HCT116 (cell line): ENCODE measurements around the gene HOXD10. TPM values are rescaled to one million over a fixed set of nuclear protein-coding genes. Genes with fewer than 3 reads are reported as not detected.

Experiments
- ATAC-seq: fragments of 200-7000 bp; cut with Tn5 transposase; 2 replicates; pipeline ENCODE4 v1.9.1; 2020; ENCODE audit warnings: mild to moderate bottlenecking, moderate library complexity
- BruUV-seq: library from RNA; stranded (reverse); fragments of 400-500 nt; replicated peaks from 2 replicates; lab custom pipeline; 2021; lab: Mats Ljungman, UMichigan
- CTCF ChIA-PET: fragments of 300-600 bp; sonication (Branson Sonifier 250); formaldehyde crosslinking; loops from one replicate; lab custom pipeline; 2021; ENCODE audit warnings: antibody characterized with exemption; lab: Charles Lee
- POLR2A ChIA-PET: fragments of 300-600, 350-600 bp; sonication (Branson Sonifier 250); formaldehyde crosslinking; loops from one replicate; lab custom pipeline; 2021; ENCODE audit warnings: antibody characterized with exemption; lab: Charles Lee
- RAD21 ChIA-PET, 2 experiments: fragments of 300-600 bp; sonication (Branson Sonifier 250); formaldehyde crosslinking; loops; one replicate each; lab custom pipeline; 2023; ENCODE audit warnings: low total read pairs in 2 of 2; ENCODE audit not compliant: uncharacterized antibody in 2 of 2, unreplicated experiment in 2 of 2, low non-redundant PET in 1 of 2; lab: Charles Lee
- DNase-seq: peaks from one replicate; pipeline ENCODE4 v3.0.0-alpha.2; 2010; ENCODE audit warnings: low read depth, low spot score
- H2AFZ ChIP-seq: fragments of 200-600 bp; shearing (Covaris generic), sonication (generic); 2 replicates; pipeline ENCODE4 v1.6.1; 2017; ENCODE audit warnings: low read depth, mixed run types, mixed read lengths, antibody characterized with exemption, low read length; ENCODE audit not compliant: poor library complexity, severe bottlenecking
- H3K27ac ChIP-seq: 2 replicates; pipeline ENCODE4 v1.5.1; 2012; ENCODE audit warnings: low read depth, low read length
- H3K27me3 ChIP-seq: fragments of 200-600 bp; sonication (generic); 2 replicates; pipeline ENCODE4 v1.6.1; 2016; ENCODE audit warnings: mixed run types, low read length, mixed read lengths; ENCODE audit not compliant: insufficient read depth
- H3K36me3 ChIP-seq, 2 experiments: fragments of 200-500 bp in 1 of 2; fragments of 200-600 bp in 1 of 2; sonication (Bioruptor generic) in 1 of 2; sonication (generic) in 1 of 2; 2 replicates each; pipeline versions ENCODE4 v1.5.1 to v1.6.1; 2014 to 2016; ENCODE audit warnings: low read length in 2 of 2, inconsistent platforms in 1 of 2, mixed read lengths in 1 of 2, mixed run types in 1 of 2; ENCODE audit not compliant: insufficient read depth in 2 of 2, control insufficient read depth in 1 of 2
- H3K4me1 ChIP-seq, 2 experiments: fragments of 200-600 bp in 1 of 2; sonication (generic) in 1 of 2; 2 replicates each; pipeline versions ENCODE4 v1.5.1 to v1.6.1; 2012 to 2017; ENCODE audit warnings: low read length in 2 of 2, inconsistent platforms in 1 of 2, mild to moderate bottlenecking in 1 of 2, mixed read lengths in 1 of 2, mixed run types in 1 of 2, moderate library complexity in 1 of 2; ENCODE audit not compliant: insufficient read depth in 2 of 2, control insufficient read depth in 1 of 2
- H3K4me2 ChIP-seq: fragments of 200-600 bp; sonication (generic); 2 replicates; pipeline ENCODE4 v1.6.1; 2017; ENCODE audit warnings: mixed run types, low read length, mixed read lengths
- H3K4me3 ChIP-seq, 2 experiments: fragments of 200-600 bp in 1 of 2; sonication (generic) in 1 of 2; replicated peaks in 1 of 2; 2 replicates each; pipeline ENCODE4 v1.5.1; 2011 to 2016; ENCODE audit warnings: low read length in 2 of 2, control low read depth in 1 of 2, low read depth in 1 of 2, mild to moderate bottlenecking in 1 of 2, mixed read lengths in 1 of 2, mixed run types in 1 of 2
- H3K79me2 ChIP-seq: fragments of 200-600 bp; sonication (generic); 2 replicates; pipeline ENCODE4 v1.6.1; 2017; ENCODE audit warnings: mild to moderate bottlenecking, mixed run types, low read length, moderate library complexity, mixed read lengths; ENCODE audit not compliant: insufficient read depth
- H3K9ac ChIP-seq: fragments of 200-600 bp; sonication (generic); 2 replicates; pipeline ENCODE4 v1.6.1; 2016; ENCODE audit warnings: low read length, mixed read lengths
- H3K9me2 ChIP-seq: fragments of 200-600 bp; sonication (generic), shearing (Covaris generic); 2 replicates; pipeline ENCODE4 v1.6.1; 2017; ENCODE audit warnings: mixed run types, mild to moderate bottlenecking, moderate library complexity; ENCODE audit not compliant: insufficient read depth
- H3K9me3 ChIP-seq, 2 experiments: fragments of 200-500 bp in 1 of 2; fragments of 200-600 bp in 1 of 2; sonication (Bioruptor generic) in 1 of 2; sonication (generic) in 1 of 2; 2 replicates each; pipeline ENCODE4 v1.6.1; 2014 to 2017; ENCODE audit warnings: low read length in 2 of 2, mixed read lengths in 2 of 2, inconsistent platforms in 1 of 2, low read depth in 1 of 2, mild to moderate bottlenecking in 1 of 2, mixed run types in 1 of 2, moderate library complexity in 1 of 2; ENCODE audit not compliant: control insufficient read depth in 1 of 2, insufficient read depth in 1 of 2
- H4K20me1 ChIP-seq: fragments of 200-600 bp; sonication (generic), shearing (Covaris generic); 2 replicates; pipeline ENCODE4 v1.6.1; 2017; ENCODE audit warnings: mixed run types, mild to moderate bottlenecking, moderate library complexity; ENCODE audit not compliant: insufficient read depth
- CEBPB ChIP-seq: IDR thresholded peaks from 2 replicates; pipeline ENCODE4 v1.6.1; 2012; ENCODE audit warnings: low read depth
- ELF1 ChIP-seq: IDR thresholded peaks from 2 replicates; pipeline ENCODE4 v1.6.1; 2012; ENCODE audit warnings: low read depth, borderline replicate concordance
- JUND ChIP-seq: IDR thresholded peaks from 2 replicates; pipeline ENCODE4 v1.6.1; 2012
- SRF ChIP-seq: IDR thresholded peaks from 2 replicates; pipeline ENCODE4 v1.6.1; 2012; ENCODE audit warnings: low read depth
- YY1 ChIP-seq: IDR thresholded peaks from 2 replicates; pipeline ENCODE4 v1.6.1; 2011; ENCODE audit warnings: low read length, low read depth, moderate library complexity, mild to moderate bottlenecking; ENCODE audit not compliant: insufficient replicate concordance; ENCODE audit errors: extremely low read depth
- intact Hi-C: fragments of 100-400 bp; cut with micrococcal nuclease; formaldehyde crosslinking; loops from 2 replicates; pipeline ENCODE4 v1.10.0; 2022
- total RNA-seq: library from RNA; stranded (reverse); gene quantifications from one replicate; pipeline ENCODE4 v1.2.1, GENCODE V29; 2021; ENCODE audit not compliant: unreplicated experiment

The HOXD10 gene
- total RNA-seq, 1 experiment from 2014 or later, result not detected

DNA sequence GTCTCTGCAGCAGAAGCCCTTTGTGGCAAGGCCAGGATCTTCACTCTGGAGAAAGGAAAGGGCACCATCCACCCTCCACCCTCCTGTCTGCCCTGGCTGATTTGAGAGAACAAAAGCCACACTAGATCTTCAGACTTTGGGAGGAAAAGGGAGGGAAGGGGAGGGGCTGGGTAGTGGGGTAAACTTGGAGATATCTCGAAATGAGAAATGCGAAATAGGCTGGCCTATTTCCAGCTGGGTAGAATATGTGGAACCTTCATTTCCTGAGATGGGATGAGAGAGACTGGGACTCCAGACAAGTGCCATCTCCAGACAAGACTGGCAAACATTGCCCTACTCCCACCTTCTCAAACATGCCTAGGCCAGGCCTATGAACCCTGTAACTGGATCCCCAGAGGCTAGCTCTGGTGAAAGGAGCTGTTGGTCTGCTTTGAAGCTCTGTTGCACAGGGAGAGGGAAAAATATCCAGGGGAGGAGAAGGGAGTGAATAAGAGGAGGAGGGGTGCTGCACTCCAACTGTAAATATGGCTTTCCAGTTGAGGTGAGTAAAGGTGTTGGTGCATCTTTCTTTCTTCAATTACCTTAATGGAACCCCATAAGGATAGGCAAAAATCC is 15.3 kb upstream of the HOXD10 start:
- RAD21 ChIA-PET, result no interaction called here
- H3K27me3 ChIP-seq, result no peaks in the 10 kb centered on the region
- no peak overlapping the region for H3K4me2 ChIP-seq
- TF ChIP-seq JUND (no peak), SRF (no peak), ELF1 (no peak), CEBPB (no peak)
- no peak overlapping the region for H3K9ac ChIP-seq
- H3K4me3 ChIP-seq, result no peak overlapping the region
- H3K9me2 ChIP-seq, result no peaks in the 10 kb centered on the region
- no peaks in the 10 kb centered on the region for H3K36me3 ChIP-seq
- DNase-seq (no peak), ATAC-seq (no peak)
- POLR2A ChIA-PET, result no interaction called here
- no peaks in the 10 kb centered on the region for H3K79me2 ChIP-seq
- no peak overlapping the region for H2AFZ ChIP-seq
- no peak overlapping the region for H3K27ac ChIP-seq
- H3K4me1 ChIP-seq, result peaks cover 5 to 20% of the 10 kb centered on the region in 2 experiments; a peak in 3 of 4 replicates
- no TSS peak for BruUV-seq
- no peaks in the 10 kb centered on the region for H3K9me3 ChIP-seq
- CTCF ChIA-PET, result interaction anchor here (1.5 kb wide), 1 partner anchor 10 kb away, joined by 7 read pairs; no protein-coding TSS in a partner anchor
- H4K20me1 ChIP-seq, result no peaks in the 10 kb centered on the region
- intact Hi-C loops, result no loop called here

DNA sequence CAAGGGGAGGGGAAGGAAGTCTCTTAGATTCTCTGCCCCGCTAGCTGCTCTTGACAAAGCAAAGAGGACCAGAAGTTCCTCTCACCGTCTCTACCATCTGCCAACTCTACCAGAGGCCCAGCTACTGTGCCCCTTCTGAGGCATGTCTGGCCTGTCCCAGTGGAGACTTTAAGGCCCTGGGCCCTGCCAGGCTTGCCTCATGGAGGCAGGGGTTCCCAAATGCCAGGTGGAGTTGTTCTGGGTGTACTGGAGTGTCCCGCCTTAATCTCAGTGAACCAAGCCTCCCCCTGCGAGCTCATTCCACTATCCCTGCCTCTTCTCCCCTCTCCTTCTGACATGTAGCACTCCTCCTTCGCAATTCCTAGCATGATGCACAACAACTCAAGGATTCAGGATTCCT is 14.7 kb upstream of the HOXD10 start:
- no peaks in the 10 kb centered on the region for H3K79me2 ChIP-seq
- intact Hi-C loops, result no loop called here
- no peak overlapping the region for H3K4me2 ChIP-seq
- H3K9me3 ChIP-seq, result no peaks in the 10 kb centered on the region
- H3K36me3 ChIP-seq, result no peaks in the 10 kb centered on the region
- no TSS peak for BruUV-seq
- TF ChIP-seq YY1, result no peak
- H4K20me1 ChIP-seq, result no peaks in the 10 kb centered on the region
- RAD21 ChIA-PET, result no interaction called here
- H3K9me2 ChIP-seq, result no peaks in the 10 kb centered on the region
- no peak overlapping the region for H3K9ac ChIP-seq
- no peak overlapping the region for H3K4me3 ChIP-seq
- no peak overlapping the region for H2AFZ ChIP-seq
- DNase-seq (no peak), ATAC-seq (no peak)
- CTCF ChIA-PET, result interaction anchor here (1.5 kb wide), 1 partner anchor 9 kb away, joined by 7 read pairs; no protein-coding TSS in a partner anchor
- no peak overlapping the region for H3K27ac ChIP-seq
- POLR2A ChIA-PET, result no interaction called here
- no peaks in the 10 kb centered on the region for H3K27me3 ChIP-seq
- H3K4me1 ChIP-seq, result peaks cover 3 to 21% of the 10 kb centered on the region in 2 experiments; a peak in 3 of 4 replicates
